Hepatocyte (in vitro differentiated cells): Measurements from ENCODE around the gene CALD1. TPM values are rescaled to one million over a fixed set of nuclear protein-coding genes. Genes with fewer than 3 reads are reported as not detected.

Source experiments
- DNase-seq: peaks from one replicate; pipeline ENCODE4 v3.0.0-alpha.2; 2016; ENCODE audit warnings: low spot score
- H2AFZ ChIP-seq: fragments of 200-600 bp; sonication (generic); 2 replicates; pipeline ENCODE4 v1.6.0; 2016; ENCODE audit warnings: antibody characterized with exemption, mild to moderate bottlenecking
- H3K27ac ChIP-seq: fragments of 200-600 bp; sonication (generic); 2 replicates; pipeline ENCODE4 v1.5.1; 2016; ENCODE audit warnings: mild to moderate bottlenecking
- H3K27me3 ChIP-seq: fragments of 200-600 bp; sonication (generic); 2 replicates; pipeline ENCODE4 v1.6.1; 2016
- H3K36me3 ChIP-seq: fragments of 200-600 bp; sonication (generic); replicated peaks from 2 replicates; pipeline ENCODE4 v1.5.1; 2016; ENCODE audit warnings: low read depth; ENCODE audit not compliant: insufficient read depth
- H3K4me1 ChIP-seq: fragments of 200-600 bp; sonication (generic); 2 replicates; pipeline ENCODE4 v1.5.1; 2016; ENCODE audit warnings: mild to moderate bottlenecking, moderate library complexity; ENCODE audit not compliant: insufficient read depth
- H3K4me2 ChIP-seq: fragments of 200-600 bp; sonication (generic); 2 replicates; pipeline ENCODE4 v1.6.0; 2016
- H3K4me3 ChIP-seq: fragments of 200-600 bp; sonication (generic); 2 replicates; pipeline ENCODE4 v1.5.1; 2016; ENCODE audit warnings: mild to moderate bottlenecking
- H3K79me2 ChIP-seq: fragments of 200-600 bp; sonication (generic); 2 replicates; pipeline ENCODE4 v1.6.0; 2017; ENCODE audit warnings: mild to moderate bottlenecking
- H3K9me2 ChIP-seq: fragments of 200-600 bp; sonication (generic); replicated peaks from 2 replicates; pipeline ENCODE4 v1.6.0; 2017; ENCODE audit warnings: mild to moderate bottlenecking; ENCODE audit not compliant: insufficient read depth
- H3K9me3 ChIP-seq: fragments of 200-600 bp; sonication (generic); 2 replicates; pipeline ENCODE4 v1.5.1; 2016; ENCODE audit warnings: low read depth, mild to moderate bottlenecking
- H4K20me1 ChIP-seq: fragments of 200-600 bp; sonication (generic); 2 replicates; pipeline ENCODE4 v1.6.0; 2016; ENCODE audit warnings: mild to moderate bottlenecking; ENCODE audit not compliant: insufficient read depth, poor library complexity, severe bottlenecking
- EZH2 ChIP-seq: fragments of 200-600 bp; sonication (generic); IDR thresholded peaks from 2 replicates; pipeline ENCODE4 v1.6.1; 2016; ENCODE audit warnings: antibody characterized with exemption, mild to moderate bottlenecking, borderline replicate concordance
- EZH2phosphoT487 ChIP-seq: fragments of 200-600 bp; sonication (generic); IDR thresholded peaks from one replicate; pipeline ENCODE4 v1.6.1; 2018; ENCODE audit warnings: antibody characterized with exemption, mild to moderate bottlenecking, low read depth, moderate library complexity; ENCODE audit not compliant: unreplicated experiment, severe bottlenecking
- WGBS: methylation state at CpG from one replicate; pipeline ENCODE4 v1.1.6; 2016; ENCODE audit warnings: low lambda C conversion rate; ENCODE audit errors: missing lambda C conversion rate; 5-methylcytosine and 5-hydroxymethylcytosine counted together
- polyA plus RNA-seq: library from polyadenylated mRNA; unstranded; fragments of >200 nt; fragmentation: Nextera tagmentation; extraction: Ambion mirVana; gene quantifications from 2 replicates; pipeline ENCODE4 v1.2.1, GENCODE V29; 2016
- total RNA-seq: library from RNA; depleted of rRNA; stranded (reverse); fragments of >200 nt; gene quantifications from 2 replicates; pipeline ENCODE4 v1.2.3, GENCODE V29; 2014
- TF ChIP-seq, protein P1 (sequence below): fragments of 200-600 bp; sonication (generic); IDR thresholded peaks from 2 replicates; pipeline ENCODE4 v1.5.1; 2016; ENCODE audit warnings: antibody characterized with exemption, mild to moderate bottlenecking; ENCODE audit not compliant: poor library complexity

The CALD1 gene
- total and polyA plus RNA-seq, 2 experiments from 2014 or later = 207 to 333 TPM

DNA sequence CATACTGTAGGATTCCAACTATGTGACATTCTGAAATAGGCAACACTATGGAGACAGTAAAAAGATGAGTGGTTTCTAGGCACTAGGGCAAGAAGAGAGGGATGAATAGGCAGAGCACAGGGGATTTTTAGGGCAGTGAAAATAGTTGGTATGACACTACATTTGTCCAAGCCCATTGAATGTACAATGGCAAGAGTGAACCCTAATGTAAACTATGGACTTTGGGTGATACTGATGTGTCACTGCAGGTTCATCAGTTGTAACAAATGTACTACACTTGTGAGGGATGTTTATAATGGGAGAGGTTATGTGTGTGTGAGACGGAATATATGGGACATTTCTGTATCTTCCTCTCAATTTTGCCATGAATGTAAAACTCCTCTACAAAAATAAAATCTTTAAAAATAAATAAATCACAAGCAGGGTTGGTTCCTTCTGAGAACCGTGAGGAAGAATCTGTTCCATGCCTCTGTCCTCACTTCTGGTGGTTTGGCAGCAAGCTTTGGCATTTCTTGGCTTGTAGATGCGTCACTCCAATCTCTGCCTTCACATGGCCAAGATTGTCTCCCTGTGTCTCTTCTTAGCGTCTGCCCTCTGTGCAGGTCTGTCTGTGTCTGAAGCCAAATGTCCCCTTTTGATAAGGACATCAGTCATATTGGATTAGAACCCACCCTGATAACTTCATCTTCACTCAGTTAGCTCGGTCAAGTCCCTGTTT lies 123.8 kb downstream of the CALD1 start:
- TF ChIP-seq EZH2 (no peak), EZH2phosphoT487 (no peak)
- TF ChIP-seq, protein P1, sequence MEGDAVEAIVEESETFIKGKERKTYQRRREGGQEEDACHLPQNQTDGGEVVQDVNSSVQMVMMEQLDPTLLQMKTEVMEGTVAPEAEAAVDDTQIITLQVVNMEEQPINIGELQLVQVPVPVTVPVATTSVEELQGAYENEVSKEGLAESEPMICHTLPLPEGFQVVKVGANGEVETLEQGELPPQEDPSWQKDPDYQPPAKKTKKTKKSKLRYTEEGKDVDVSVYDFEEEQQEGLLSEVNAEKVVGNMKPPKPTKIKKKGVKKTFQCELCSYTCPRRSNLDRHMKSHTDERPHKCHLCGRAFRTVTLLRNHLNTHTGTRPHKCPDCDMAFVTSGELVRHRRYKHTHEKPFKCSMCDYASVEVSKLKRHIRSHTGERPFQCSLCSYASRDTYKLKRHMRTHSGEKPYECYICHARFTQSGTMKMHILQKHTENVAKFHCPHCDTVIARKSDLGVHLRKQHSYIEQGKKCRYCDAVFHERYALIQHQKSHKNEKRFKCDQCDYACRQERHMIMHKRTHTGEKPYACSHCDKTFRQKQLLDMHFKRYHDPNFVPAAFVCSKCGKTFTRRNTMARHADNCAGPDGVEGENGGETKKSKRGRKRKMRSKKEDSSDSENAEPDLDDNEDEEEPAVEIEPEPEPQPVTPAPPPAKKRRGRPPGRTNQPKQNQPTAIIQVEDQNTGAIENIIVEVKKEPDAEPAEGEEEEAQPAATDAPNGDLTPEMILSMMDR = no peak
- no peaks in the 10 kb centered on the region for H3K9me3 ChIP-seq
- no peak overlapping the region for H3K4me3 ChIP-seq
- 97% methylated on average over 5 of the region's 5 CpGs for WGBS
- no peak for DNase-seq
- H3K36me3 ChIP-seq = no peaks in the 10 kb centered on the region
- H3K4me2 ChIP-seq = no peak overlapping the region
- peak overlapping the region; percentile 94 for H3K27ac ChIP-seq
- H3K79me2 ChIP-seq = peaks cover 91% of the 10 kb centered on the region
- no peaks in the 10 kb centered on the region for H3K9me2 ChIP-seq
- H3K27me3 ChIP-seq = no peaks in the 10 kb centered on the region
- no peaks in the 10 kb centered on the region for H4K20me1 ChIP-seq
- peaks cover 42% of the 10 kb centered on the region for H3K4me1 ChIP-seq
- H2AFZ ChIP-seq = no peak overlapping the region

DNA sequence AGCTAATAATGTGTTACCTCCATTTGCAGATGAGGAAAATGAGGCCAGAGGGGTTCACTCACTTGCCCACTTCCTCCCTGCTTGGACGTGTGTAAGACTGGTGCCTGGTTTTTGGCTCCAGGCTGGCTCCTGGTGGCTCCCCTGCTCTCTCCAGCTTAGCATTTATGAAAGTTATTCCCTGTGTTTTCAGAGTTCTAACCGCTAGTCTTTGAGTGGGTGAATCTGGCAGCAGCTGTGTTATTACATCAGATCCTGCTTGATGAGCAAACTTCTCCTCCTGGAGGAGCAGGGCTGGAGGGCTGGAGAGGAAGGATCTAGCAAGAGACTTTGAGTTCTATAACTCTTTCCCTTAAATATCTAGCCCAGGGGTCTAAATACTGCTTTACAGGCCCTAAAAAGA lies 125.9 kb downstream of the CALD1 start:
- DNase-seq = peak; percentile 62
- 64% methylated on average over 2 of the region's 2 CpGs for WGBS
- H3K27ac ChIP-seq = peak overlapping the region; percentile 38
- TF ChIP-seq, protein P1 = peak; percentile 20
- TF ChIP-seq EZH2 = no peak
- TF ChIP-seq EZH2phosphoT487 = no peak
- peaks cover 30% of the 10 kb centered on the region for H3K4me1 ChIP-seq
- H4K20me1 ChIP-seq = no peaks in the 10 kb centered on the region
- peaks cover 97% of the 10 kb centered on the region for H3K79me2 ChIP-seq
- no peak overlapping the region for H3K4me3 ChIP-seq
- no peaks in the 10 kb centered on the region for H3K27me3 ChIP-seq
- no peak overlapping the region for H2AFZ ChIP-seq
- H3K9me3 ChIP-seq = no peaks in the 10 kb centered on the region
- H3K9me2 ChIP-seq = no peaks in the 10 kb centered on the region
- no peaks in the 10 kb centered on the region for H3K36me3 ChIP-seq
- no peak overlapping the region for H3K4me2 ChIP-seq

DNA sequence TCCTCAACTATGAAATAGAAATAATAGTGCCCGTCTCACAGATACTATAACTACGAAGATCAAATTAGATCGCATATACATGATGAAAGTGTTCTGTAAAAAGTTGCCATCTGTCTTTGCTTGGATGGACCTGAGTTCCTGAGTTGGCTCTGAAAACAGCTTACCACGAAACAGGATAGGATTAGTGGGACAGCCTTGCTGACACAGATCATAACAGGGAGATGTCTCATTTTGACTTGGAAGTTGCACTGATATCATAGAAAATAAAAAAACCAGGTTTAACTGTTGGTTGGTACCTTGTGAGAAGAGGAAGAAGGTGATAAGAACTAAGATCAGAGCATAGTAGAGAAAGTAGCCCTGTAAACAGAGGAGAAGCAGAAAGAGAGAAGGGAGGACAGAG lies 127.6 kb downstream of the CALD1 start:
- no peak for DNase-seq
- Histone ChIP-seq H3K79me2 (peaks cover 91% of the 10 kb centered on the region), H4K20me1 (no peaks in the 10 kb centered on the region), H3K9me3 (no peaks in the 10 kb centered on the region), H3K4me2 (no peak overlapping the region), H3K9me2 (no peaks in the 10 kb centered on the region), H3K36me3 (no peaks in the 10 kb centered on the region), H2AFZ (no peak overlapping the region), H3K27me3 (no peaks in the 10 kb centered on the region), H3K4me3 (no peak overlapping the region), H3K4me1 (peaks cover 27% of the 10 kb centered on the region), H3K27ac (peak overlapping the region; percentile 30)
- TF ChIP-seq EZH2phosphoT487 (no peak), EZH2 (no peak)
- TF ChIP-seq, protein P1 = no peak
- 91% methylated on average over 4 of the region's 4 CpGs for WGBS
